ENCODE data around the gene TRPM4.

DNA sequence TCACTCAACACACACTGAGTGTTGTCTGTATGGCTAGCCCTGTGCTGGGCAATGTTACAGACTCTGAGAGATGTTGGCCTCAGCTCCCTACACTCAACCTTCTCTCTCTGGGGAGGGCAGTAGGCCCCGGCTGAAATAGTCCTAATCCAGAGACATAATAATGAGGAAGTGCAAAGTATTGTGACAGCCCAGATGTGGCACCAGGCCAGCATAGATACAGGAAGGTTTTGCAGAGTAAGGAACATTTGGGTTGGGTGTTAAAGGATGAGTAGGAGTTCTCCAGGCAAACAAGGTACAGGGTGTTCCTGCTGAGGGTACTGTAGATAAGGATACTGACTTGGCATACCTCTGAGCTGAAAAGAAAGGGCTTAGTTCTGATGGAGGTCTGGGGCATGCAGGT, 41.0 kb upstream of the TRPM4 start:
- TF ChIP-seq RAD21 (IDR thresholded peaks at IDR 0.05; ENCODE audit: low read depth) (no peak), YY1 (IDR thresholded peaks at IDR 0.05; ENCODE audit: low read depth) (no peak), EP300 (IDR thresholded peaks at IDR 0.05; ENCODE audit: borderline replicate concordance) (no peak), ZBTB7A (IDR thresholded peaks at IDR 0.05; ENCODE audit: low read depth) (no peak), TAF1 (IDR thresholded peaks at IDR 0.05; ENCODE audit: low read depth) (no peak), CREB1 (IDR thresholded peaks at IDR 0.05; ENCODE audit: low read depth) (no peak)
- TF ChIP-seq, protein P1, sequence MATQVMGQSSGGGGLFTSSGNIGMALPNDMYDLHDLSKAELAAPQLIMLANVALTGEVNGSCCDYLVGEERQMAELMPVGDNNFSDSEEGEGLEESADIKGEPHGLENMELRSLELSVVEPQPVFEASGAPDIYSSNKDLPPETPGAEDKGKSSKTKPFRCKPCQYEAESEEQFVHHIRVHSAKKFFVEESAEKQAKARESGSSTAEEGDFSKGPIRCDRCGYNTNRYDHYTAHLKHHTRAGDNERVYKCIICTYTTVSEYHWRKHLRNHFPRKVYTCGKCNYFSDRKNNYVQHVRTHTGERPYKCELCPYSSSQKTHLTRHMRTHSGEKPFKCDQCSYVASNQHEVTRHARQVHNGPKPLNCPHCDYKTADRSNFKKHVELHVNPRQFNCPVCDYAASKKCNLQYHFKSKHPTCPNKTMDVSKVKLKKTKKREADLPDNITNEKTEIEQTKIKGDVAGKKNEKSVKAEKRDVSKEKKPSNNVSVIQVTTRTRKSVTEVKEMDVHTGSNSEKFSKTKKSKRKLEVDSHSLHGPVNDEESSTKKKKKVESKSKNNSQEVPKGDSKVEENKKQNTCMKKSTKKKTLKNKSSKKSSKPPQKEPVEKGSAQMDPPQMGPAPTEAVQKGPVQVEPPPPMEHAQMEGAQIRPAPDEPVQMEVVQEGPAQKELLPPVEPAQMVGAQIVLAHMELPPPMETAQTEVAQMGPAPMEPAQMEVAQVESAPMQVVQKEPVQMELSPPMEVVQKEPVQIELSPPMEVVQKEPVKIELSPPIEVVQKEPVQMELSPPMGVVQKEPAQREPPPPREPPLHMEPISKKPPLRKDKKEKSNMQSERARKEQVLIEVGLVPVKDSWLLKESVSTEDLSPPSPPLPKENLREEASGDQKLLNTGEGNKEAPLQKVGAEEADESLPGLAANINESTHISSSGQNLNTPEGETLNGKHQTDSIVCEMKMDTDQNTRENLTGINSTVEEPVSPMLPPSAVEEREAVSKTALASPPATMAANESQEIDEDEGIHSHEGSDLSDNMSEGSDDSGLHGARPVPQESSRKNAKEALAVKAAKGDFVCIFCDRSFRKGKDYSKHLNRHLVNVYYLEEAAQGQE (IDR thresholded peaks at IDR 0.05; ENCODE audit: low read depth), result no peak
- TF ChIP-seq, protein P2, sequence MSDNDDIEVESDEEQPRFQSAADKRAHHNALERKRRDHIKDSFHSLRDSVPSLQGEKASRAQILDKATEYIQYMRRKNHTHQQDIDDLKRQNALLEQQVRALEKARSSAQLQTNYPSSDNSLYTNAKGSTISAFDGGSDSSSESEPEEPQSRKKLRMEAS (IDR thresholded peaks at IDR 0.05), result no peak
- TF ChIP-seq, protein P3, sequence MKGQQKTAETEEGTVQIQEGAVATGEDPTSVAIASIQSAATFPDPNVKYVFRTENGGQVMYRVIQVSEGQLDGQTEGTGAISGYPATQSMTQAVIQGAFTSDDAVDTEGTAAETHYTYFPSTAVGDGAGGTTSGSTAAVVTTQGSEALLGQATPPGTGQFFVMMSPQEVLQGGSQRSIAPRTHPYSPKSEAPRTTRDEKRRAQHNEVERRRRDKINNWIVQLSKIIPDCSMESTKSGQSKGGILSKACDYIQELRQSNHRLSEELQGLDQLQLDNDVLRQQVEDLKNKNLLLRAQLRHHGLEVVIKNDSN (IDR thresholded peaks at IDR 0.05), result no peak
